ENCODE data around the gene CCDC184.
"Not testable (repeated sequence)": the region's sequence is repeated elsewhere in the genome, so short reads cannot be mapped to it uniquely, and the experiment has no call there.

CCDC184 gene

GRCh38 chr12:48203192-48203591 is 19.7 kb downstream of the CCDC184 start, which contains the start of gene OR10AD1:
OR10AD1 (minus strand) TSS chr12:48203292; CDS start chr12:48203292, 0 bp downstream.
- no peak for DNase-seq (ENCODE audit: low read depth)

- not testable (repeated sequence) for DNase-seq (ENCODE audit: low read depth)
These were observed 26.1 kb downstream of the CCDC184 start for GRCh38 chr12:48209495-48209894.

- no peak for DNase-seq (ENCODE audit: low read depth)
These were observed 33.3 kb downstream of the CCDC184 start for GRCh38 chr12:48216785-48217184.

GRCh38 chr12:48219631-48220030 is 36.2 kb downstream of the CCDC184 start:
- no peak for DNase-seq (ENCODE audit: low read depth)

- DNase-seq (ENCODE audit: low read depth) = no peak
These were observed 37.3 kb downstream of the CCDC184 start for GRCh38 chr12:48220701-48221100.

- DNase-seq (ENCODE audit: low read depth) = no peak
These were observed 38.2 kb downstream of the CCDC184 start for GRCh38 chr12:48221645-48222044.

- DNase-seq (ENCODE audit: low read depth) = not testable (repeated sequence)
These were observed 41.1 kb downstream of the CCDC184 start for GRCh38 chr12:48224533-48224932.

- DNase-seq (ENCODE audit: low read depth) = not testable (repeated sequence)
These were observed 47.9 kb downstream of the CCDC184 start for GRCh38 chr12:48231169-48231958.

Data from EH (cell line).